Occipital lobe (tissue), 2 donors: ENCODE measurements around the gene GUCY1A2. TPM values are rescaled to one million over a fixed set of nuclear protein-coding genes. Genes with fewer than 3 reads are reported as not detected.
"Not testable (repeated sequence)": the region's sequence is repeated elsewhere in the genome, so short reads cannot be mapped to it uniquely, and the experiment has no call there.

Experiments
- DNase-seq: peaks from one replicate; lab custom pipeline; 2025; lab: John Stamatoyannopoulos, UW
- total RNA-seq: library from RNA; depleted of rRNA; stranded (reverse); fragments of >200 nt; gene quantifications from one replicate; pipeline ENCODE4 v1.2.3, GENCODE V29; 2014

Gene GUCY1A2
- total RNA-seq, 1 donor from 2014 or later, result 183 TPM

DNA sequence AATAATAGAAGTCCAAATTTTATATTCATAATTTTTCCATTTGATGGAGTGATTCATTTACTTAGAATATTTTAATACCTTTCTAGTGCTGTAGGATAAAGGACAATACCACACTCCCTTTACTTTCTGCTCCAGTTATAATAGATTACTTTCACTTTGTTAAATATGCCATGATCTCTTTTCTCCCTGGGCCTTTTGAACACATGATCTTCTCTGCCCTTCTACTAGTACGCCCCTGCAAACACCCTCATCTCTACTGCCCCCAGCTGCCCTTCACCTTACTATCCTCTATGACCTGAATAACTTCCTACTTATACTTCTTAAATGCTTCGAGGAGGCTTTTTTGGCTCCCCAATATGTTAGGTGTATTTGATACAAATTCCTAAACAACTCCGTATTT is 177.3 kb downstream of the GUCY1A2 start:
- DNase-seq, result no peak

DNA sequence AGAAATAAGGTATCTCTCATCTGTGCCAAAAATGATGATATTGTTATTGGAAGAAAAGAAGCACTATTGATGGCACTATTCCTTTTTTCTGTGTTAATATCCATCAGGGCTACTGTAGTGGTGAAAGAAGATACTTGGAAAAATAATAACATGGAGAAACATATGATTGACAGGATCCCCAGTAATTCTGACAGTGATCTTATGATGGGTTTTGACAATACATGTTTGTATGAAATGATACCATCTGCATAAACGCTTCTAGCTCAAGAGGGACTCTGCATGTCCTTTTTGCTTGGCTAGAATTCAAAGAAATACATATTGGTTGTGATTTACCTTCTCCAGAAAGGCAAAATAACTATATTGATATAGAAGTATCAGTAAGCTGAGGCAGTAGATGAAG is 178.1 kb downstream of the GUCY1A2 start:
- DNase-seq, result no peak

- DNase-seq, result no peak
Observed at GRCh38 chr11:106834567-106834966, 183.7 kb downstream of the GUCY1A2 start.

DNA sequence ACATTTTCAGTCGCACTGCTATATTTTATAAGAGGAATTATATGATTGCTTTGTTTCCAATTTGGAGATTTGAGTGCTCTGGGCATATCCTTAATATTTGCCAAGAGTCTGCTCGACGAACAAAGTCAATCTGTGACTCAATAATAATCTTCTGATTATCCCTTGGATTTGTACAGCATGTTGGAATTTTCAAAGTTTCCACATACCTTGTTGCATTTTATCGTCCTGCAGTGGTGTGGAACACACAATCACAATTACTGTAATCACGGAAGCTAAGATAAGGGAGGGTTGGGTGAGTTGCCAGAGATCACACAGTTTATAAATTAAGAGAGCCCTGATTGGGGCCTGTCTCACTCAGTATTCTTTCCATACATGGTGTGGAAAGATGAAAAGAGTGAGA is 189.3 kb downstream of the GUCY1A2 start:
- DNase-seq, result no peak

DNA sequence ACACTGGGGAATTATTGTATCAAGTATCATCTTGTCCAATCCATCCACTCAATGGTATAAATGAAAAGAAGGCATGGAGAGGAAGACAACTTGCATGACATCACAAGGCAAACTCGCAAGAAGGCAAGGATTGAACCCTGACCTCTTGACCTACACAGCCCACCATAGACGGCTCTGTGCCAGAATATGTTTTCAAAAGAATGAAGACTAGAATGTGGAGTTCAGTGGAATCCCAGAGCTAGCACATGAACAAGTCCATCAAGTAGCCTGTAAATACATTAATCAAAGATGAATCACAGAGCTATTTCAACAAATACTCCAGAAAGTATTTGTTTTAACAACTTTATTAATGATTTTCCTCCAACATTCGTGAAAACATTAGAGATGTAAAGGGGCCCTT is 189.7 kb downstream of the GUCY1A2 start:
- no peak for DNase-seq

DNA sequence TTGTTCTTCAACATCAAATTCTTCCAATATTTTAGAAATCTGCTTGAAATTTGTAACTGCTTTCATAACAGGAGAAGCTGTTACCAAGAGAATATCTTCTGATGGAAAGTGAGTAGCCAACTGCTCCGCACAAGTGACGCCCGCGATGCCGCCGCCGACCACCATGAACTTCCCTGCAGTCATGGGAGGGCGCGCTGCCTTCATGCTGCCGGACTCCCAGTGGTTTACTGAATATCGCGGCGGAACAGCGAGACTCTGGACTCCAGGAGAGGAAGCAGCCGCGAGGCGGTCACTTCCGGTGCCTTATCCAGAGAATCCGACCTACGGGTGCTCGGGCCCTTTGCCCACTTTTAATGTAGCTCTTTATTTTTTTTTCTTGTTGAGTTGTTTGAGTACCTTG is 190.6 kb downstream of the GUCY1A2 start:
- DNase-seq, result no peak

GRCh38 chr11:106826558-106826957 is 191.7 kb downstream of the GUCY1A2 start:
- DNase-seq, result not testable (repeated sequence)

- no peak for DNase-seq
Observed at GRCh38 chr11:106821826-106822225, 196.4 kb downstream of the GUCY1A2 start.

DNA sequence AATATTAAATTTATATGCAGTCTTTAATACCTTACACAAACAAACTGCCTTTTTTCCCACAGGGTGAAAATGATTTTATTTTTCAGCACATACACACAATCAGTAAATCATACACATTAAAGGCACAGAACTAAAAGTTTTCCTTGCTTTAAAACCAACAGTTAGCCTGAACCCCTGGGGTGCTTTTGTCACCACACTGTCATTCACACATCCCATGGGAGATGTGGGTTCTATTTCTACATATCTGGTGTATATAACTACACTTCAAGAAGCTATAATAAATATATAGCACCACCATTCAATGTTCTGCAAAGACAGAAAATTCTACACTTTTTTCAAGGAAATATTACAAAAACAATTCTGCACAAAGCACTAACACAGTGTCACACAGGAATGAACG is 197.0 kb downstream of the GUCY1A2 start:
- no peak for DNase-seq

GRCh38 chr11:106818443-106818842 is 199.8 kb downstream of the GUCY1A2 start:
- DNase-seq, result no peak

DNA sequence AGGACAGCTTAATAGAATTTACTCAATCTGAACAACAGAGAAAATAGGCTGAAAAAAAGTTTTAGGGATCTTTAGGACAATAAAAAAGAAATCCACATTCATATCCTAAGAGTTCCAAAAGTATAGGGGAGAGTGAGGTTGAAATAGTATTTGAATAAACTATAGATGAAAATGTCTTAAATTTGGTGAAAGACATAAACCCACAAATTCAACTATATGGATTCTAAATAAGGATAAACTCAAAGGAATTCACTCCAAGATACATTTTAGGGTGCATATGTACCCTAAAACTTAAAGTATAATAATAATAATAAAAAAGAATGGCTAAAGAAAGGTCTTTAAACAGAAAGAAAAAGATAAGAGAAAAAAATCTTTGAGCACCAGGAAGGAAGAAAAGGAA is 203.1 kb downstream of the GUCY1A2 start:
- no peak for DNase-seq

DNA sequence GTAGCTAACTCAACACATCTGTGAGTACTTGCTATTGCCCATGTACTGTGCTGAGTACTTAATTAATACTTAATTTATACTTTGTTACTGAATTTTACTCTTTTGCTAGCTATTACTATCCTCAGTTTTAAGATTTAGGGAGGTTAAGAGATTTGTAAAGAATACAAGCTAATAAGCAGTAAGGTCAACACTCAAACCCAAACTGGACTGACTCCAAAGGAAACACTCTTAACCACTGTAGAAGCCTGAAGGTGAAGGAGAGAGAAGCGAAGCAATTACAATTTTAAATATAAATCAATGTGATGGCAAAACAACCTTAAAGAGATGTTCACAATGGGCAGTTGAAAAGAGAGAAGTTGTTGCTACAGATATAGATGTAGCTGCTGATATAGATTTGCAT is 204.5 kb downstream of the GUCY1A2 start:
- no peak for DNase-seq

- DNase-seq, result no peak
Observed at GRCh38 chr11:106794058-106794457, 224.2 kb downstream of the GUCY1A2 start.

DNA sequence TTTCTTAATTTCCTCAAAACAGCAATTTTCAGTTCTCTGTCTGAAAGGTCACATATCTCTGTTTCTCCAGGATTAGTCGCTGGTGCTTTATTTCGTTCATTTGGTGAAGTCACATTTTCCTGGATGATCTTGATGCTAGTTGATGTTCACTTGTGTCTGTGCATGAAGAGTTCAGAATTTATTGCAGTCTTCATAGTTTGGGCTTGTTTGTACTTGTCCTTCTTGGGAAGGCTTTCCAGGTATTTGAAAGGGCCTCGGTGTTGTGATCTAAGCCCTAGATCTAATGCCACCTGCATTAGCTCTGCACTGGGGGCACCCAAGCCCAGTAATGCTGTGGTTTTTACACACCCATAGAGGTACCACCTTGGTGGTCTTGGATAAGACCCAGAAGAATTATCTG is 228.9 kb downstream of the GUCY1A2 start:
- no peak for DNase-seq

DNA sequence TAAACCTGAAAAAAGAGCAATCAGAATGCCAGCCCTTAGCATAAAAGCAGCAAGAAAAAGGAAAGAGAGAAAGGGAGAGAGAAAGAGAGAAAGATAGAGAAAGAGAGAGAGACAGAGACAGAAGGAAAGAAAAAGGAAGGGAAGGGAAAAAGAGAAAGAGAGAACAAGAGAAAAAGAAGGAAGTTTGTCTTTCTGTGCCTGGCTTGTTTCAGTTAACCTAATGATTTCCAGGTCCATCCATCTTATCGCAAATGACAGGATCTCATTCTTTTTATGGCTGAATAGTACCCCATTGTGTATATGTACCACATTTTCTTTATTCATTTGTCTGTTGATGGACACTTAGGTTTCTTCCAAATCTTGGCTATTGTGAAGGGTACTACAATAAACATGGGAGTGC is 230.8 kb downstream of the GUCY1A2 start:
- no peak for DNase-seq

- DNase-seq, result no peak
Observed at GRCh38 chr11:106785913-106786650, 232.2 kb downstream of the GUCY1A2 start.

DNA sequence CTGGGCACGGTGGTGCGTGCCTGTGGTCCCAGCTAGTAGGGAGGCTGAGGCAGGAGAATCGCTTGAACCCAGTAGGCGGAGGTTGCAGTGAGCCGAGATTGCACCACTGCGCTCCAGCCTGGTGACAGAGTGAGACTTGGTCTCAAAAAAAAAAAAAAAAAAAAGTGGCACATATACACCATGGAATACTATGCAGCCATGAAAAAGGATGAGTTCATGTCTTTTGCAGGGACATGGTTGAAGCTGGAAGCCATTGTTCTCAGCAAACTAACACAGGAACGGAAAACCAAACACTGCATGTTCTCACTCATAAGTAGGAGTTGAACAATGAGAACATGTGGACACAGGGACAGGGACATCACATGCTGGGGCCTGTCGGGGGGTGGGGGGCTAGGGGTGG is 241.0 kb downstream of the GUCY1A2 start:
- DNase-seq, result not testable (repeated sequence)

- no peak for DNase-seq
Observed at GRCh38 chr11:106770489-106771085, 247.7 kb downstream of the GUCY1A2 start.

DNA sequence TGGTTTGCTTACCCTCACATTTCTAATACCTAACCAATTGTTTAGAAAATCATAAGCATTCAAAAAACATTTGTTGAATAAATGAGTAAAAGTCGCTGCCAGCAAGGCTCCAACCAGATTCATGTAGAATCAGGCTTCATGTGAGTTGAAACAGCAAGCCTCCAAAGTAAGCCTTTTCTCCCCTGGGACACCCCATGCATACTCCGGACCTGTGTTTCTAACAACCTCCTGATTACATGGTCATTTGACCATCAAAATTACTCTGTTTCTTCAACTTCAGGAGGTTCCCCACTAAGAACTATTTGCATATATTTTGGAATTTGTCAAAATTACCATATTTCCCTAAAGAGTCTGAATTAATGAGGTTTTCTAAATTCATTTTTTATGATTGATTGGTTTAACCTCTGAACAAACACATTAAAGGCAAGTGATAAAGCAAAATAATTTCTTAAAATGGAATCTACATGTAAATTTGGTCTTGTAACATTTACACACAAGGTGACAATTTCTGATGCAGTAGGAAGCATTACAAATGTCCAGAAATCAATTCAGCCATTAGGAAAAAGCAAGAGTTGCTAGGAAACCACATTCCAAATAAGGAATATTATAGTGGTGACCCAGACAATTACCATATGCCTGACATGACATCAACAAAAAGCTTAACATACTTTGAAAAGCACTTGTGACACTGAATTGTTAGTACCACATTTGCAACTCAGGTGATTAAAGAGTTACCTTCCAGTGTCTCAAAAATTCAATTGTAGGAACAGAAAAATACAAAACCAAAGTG is 252.6 kb downstream of the GUCY1A2 start:
- DNase-seq, result no peak

- DNase-seq, result no peak
Observed at GRCh38 chr11:106763501-106763900, 254.8 kb downstream of the GUCY1A2 start.

GRCh38 chr11:106761745-106762144 is 256.5 kb downstream of the GUCY1A2 start:
- DNase-seq, result no peak

DNA sequence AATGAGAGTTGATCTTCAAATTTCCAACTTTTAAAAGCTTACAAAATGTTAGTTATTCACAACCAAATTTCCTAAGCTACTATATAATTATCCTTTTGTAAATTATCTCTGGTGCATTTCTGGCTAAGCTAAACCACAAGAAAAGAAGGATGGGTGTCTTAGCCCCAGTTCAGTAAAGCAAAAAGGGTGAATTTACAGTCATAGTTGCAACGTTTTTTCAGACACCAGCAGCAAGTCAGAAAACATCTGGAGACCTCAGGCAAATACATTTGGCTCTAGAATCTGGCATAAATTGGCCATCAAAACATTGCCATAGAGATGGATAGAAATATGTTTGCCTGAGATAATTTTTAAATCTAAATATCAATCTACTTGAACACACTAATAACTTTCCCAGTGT is 257.0 kb downstream of the GUCY1A2 start:
- no peak for DNase-seq

DNA sequence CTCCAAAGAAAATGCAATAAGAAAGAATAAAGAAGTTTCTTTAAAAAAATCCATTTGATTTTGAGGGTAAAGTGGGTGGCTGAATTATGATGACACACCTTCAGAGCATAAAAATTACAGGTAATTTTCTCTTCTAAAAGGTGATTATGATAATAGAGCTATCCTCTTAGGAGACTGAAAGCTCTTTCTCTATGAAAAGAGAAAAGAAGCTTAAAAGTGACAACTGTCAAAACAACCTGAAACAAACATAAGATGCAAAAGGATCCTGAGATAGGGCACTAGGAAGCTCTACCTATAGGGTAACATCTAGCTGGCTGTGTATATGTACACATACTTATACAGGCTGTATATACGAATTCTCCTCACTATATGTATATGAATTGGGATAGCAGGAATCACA is 270.2 kb downstream of the GUCY1A2 start:
- DNase-seq, result no peak
